Stimulated activated CD8-positive, alpha-beta memory T cell treated with anti-CD3 and anti-CD28 coated beads, Interleukin-7, amount 100 ng/mL, for 24 hours (primary cell): Measurements from ENCODE around the gene ERC1.

Experiments used
- DNase-seq: peaks from one replicate; pipeline ENCODE4 v3.0.0-alpha.2; 2020; ENCODE audit warnings: low read depth

Gene ERC1

DNA sequence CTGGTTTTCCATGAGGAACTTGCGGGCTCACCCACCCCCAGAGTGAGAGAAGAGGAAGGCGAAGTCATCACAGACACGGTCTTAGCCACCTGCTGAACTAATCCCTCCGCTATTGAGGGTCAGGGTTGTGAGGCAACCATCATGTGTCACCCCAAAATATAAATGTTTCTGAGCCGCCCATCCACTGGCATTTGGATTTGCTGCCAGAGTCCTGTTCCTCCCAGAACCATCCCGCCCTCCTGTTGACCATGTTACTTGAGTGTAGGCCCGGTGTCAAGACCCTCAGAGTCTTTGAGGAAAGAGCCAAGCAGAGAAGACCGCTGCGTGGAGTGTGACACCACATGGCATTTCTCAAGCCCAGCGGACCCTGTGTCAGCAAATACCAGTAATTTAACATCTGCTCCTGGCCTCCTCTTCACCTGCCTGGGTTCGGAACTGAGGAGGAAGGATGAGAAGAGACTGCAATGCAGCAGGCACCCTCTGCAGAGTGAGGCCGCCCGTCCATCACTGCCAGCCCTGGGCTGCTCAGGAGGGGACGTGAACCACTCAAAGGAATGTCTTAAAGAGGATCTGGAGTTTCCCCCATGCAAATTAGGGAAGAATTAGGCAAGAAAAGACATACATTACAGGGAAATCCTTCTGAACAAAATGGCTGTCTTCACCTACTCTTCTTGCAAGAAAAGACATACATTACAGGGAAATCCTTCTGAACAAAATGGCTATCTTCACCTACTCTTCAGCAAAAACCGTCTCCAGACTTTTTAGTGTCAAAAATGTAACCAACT lies 502.9 kb downstream of the ERC1 start:
- DNase-seq, result no peak

DNA sequence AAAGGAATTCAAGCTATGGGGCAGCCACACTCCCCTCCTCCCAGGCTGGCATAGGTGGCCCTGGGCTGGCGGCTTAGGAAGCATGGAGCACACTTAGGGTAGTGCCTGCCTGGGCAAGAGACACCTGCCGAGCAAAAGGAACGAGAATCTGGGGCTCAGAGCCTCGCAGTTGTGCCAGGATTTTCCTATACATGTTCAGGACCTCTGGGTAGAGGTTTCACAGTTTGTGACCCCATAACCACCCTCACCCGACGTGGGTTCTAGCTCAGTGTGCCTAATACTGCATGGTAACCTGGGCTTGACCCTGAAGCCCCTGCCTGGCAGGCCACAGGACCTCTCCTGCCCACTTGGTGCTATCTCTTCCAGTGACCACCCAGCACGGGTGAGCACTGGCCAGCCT lies 503.8 kb downstream of the ERC1 start:
- DNase-seq, result no peak

DNA sequence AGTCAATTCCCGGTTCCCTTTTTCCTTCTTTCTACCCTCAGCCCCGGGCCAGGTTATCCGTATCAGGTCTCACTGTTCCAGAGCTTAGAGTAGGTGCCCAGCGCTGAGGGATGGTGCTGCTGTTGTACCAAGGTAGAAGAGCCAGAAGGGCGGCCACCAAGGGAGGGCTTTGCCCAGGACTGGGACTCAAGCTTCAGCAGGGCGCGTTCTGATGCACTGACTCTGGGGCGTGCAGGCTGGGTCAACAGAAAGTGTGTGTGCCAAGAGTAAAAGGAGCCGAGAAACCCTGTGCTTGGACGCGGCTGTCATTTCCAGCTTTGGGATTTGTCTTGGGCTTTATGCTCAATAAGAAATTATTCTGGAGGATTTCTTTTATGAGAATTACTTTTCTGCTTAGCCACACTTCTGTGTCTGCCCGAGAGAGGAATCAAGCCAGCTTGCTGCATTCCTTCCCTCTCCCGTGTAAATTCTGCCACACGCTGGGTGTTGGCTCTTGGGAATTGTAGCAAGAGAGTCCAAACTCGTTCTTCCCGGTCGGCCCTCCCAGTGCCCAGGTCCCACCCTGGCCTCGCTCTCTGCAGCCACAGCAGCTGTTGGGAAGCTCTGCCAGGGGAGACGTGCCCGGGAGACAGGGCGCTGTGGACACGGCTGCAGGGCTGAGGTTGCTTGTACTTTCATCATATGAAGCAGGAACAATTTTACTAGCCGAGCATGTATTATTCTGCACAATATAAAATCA lies 505.3 kb downstream of the ERC1 start:
- no peak for DNase-seq

DNA sequence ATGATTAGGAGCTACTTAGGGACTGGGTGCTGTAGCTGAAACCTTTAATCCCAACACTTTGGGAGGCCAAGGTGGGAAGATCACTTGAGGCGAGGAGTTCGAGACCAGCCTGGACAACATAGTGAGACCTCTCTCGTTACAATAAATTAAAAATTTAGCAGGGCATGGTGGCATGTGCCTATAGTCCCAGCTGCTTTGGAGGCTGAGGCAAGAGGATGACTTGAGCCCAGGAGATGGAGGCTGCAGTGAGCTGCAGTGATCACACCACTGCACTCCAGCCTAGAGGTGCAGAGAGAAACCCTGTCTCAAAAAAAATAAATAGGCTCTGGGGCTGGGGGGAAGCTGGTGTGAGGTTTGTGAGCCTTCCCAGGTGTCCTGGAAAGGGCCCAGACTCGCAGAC lies 506.1 kb downstream of the ERC1 start:
- DNase-seq, result no peak

DNA sequence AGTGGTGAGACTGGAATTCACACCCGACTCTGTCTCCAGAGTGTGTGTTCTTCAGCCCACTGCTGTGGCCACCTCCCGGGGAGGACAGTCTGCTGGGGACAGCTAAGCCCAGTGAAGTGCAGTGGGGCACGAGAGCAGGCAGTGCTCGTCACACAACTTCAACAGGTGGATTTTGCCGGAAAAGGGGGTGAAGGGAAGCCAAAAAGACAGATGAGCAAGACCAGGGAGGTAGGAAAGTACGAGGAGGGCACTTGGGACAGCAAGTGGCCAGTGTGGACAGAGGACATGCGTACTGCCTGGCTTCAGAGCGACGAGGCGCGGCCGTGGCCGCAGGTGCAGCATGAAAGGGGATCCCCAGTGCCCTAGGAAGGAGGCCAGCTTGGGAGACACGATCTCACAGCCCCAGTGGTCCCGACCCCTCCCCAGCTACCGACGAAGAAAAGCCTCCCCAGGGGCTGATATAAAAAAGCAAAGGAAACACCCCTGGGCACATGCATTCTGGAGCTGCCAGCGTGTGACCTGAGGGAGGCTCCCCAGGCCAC lies 507.2 kb downstream of the ERC1 start:
- DNase-seq, result no peak

DNA sequence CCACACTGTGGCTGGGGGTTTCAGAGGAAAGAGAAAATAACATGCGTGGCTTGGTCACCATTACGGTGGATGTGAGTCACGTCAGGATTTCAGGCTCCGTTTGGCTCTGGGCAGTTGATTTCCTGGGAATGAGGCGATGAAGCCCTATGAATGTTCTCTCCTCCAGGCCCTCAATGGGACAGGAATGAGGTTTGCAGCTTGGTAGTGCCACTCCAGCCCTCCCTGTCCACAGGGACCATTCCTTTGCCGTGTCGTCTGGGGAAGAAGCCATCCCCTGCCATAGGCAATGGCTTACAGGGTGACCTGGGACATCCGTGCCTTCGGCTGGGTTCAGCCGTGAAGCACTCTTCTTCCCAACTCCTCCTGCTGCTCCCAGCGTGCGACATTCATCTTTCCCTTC lies 508.3 kb downstream of the ERC1 start:
- no peak for DNase-seq

DNA sequence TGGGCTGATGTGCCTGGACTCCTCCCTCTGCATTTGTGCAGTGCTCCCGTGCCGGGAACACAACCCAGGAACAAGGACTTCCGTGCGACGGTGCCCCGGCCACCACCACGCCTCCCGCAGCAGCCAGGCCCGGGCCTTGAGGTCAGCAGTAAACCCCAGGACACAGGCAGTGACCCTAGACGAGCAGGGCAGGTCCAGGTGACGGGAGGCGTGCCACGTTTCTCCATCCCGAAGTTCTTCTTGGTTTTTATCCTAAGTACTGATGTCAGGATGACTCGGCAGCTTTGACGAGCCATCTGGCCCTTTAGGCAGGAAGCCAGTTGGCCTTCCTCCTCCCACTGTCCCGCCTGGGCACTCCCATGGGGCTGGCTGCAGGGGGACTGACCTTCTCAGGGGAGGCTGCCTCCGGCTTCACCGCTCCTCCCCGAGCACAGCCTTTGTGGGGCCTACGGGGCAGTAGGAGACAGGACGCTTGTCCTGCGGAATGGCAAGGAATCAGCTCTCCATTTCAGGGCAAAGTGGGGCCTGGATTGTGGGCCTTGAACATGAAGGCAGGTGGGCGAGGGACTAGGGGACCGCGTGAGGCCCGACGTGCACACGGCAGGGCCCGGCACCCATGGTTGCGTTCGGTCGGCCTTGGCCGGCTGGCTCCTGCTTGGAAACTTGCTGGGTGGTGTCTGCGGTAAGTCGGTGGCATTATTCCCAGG lies 509.2 kb downstream of the ERC1 start:
- DNase-seq, result no peak

DNA sequence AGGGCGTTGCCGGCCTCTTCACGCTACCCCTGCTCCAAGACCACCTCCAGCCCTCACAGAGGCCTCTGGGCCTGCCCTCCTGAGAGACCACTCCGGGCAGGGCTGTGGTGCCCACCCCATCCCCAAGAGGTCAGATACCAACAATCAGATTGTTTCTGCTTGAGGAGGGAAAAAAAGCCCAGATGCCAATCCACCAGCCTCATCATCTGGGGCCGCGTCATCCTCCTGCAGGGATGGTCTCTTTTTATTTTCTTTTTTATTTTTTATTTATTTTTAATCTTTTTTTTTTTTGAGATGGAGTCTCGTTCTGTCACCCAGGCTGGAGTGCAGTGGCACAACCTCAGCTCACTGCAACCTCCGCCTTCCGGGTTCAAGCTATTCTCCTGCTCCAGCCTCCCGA lies 510.0 kb downstream of the ERC1 start:
- DNase-seq, result no peak

DNA sequence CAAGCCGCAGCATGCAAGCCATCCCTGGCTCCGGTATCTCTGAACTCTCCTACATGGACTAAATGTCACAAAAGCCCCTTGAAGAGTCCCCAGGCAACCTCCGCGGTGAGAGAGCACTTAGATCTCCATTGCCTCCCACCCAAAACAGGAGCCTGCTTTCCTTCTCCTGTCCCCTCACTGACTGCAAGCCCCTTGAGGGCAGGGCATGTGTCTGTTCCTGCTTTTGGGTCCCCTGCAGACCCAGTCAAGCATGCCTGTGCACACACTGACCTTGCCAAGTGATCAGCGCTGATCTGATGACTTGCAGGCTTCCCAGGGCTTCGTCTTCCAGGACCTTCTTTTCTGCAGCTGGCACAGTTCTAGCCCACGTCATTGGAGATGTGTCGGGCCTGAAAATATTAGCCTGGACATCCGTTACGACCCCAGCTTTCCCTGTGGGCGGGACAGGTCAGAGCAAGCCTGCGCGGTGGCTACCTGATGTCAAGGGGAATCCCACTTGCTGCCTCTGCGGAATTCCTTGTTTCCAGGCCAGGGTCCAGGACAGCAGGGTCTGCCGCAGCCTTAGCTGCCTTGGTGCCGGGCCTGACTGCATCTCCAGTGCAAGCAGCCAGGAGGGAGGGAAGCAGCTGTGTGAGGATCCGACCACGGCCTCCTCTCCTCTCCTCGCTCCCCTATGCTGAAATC lies 510.8 kb downstream of the ERC1 start:
- DNase-seq, result no peak

DNA sequence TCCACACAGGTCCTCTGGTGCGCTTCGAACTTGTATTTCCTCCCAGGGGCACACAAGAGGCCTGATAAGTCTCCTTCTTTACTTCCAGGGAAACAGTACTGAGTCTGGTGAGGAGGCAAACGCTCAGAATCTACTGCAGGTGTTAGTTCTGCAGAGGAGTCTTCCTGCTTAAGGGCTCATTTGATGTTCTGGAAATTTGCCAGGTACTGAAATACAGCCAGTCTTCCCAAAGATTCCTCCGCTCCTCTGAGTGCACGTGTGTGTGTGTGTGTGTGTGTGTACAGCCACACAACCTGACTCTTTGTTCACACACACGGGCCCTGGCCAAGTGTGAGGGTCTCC lies 511.3 kb downstream of the ERC1 start:
- DNase-seq, result no peak

DNA sequence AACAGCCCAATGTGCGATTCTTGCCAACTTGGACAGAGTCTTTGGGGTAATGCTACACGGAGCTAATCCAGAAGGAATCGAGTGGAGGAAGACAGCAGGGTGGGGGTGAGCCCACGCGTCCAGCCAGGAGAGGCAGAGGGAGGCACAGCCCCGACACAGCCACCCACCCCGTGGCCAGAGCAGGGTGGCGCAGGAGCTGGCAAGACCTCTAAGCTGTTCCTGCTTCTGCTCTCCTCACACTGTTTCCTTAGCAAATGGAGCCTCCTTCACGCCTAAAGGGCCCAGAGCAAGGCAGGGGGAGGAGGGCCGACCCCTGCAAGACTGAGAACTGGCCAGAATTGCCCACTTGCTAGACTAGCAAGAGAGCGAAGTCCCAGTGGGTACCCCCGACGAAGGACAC lies 511.8 kb downstream of the ERC1 start:
- no peak for DNase-seq

DNA sequence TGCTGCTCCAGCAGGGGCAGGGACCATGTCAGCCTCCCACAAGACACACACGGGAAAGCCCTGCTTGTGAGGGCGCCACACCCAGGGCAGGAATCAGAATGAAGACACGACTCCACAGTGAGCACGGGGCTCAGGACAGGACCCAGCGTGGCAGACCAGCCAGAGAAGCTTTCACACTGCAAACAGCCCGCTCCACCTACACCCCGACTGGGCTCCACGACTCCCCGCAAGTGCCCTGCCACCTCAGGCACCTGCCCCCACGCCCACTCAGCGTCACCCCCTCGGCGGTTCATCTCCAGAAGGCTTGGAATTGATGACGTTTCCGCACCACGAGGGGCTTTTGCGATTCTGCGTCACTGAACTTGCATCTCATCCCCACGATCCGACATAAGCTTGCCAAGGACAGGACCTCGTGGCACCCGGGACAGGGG lies 512.3 kb downstream of the ERC1 start:
- no peak for DNase-seq

DNA sequence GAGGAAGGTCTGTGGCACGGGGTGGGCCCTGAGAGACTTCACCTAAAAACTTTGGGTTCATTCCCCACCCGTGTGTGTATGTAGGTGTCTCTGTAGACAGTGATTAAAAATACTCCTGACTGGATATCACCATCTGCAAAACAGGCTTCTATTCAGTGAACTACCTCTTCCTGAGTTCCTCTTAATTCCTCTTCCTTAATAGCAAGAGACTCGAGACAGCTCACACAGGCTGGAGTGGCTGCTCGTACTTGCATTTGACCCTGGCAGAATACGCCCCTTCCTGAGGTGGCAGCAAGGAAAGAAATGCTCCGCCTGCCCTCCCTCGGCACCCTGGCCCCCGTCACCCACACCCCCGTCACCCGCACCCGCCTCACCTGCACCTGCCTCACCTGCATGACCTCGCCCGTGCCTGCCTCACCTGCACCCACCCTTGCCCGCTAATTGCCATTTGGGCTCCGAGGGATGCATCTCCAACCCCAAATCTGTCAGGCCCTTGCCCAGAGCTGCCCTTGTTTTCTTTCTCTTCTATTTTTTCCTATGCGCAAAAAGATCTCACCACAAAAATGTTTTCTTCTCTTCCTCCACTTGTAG lies 513.4 kb downstream of the ERC1 start:
- DNase-seq, result no peak

DNA sequence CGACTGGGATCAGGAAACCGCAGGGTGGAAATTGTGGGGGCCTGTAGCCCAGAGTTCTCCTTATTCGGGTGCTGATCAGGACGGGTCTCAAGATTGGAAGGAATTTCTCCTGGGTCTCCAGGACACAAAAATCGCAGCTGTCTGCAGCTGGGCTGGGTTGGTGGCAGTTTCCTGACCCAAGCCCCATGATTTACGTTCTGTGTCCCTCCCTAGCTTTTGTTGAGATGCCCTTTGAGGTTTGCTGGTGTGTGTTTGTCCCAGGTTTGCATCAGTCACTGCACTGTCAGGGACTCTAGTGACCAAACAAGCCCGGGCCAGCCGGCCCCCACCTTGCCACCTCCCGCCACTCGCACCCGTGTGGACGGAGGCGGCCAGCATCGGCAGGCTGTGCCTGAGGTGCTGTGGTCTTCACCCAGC lies 513.9 kb downstream of the ERC1 start:
- DNase-seq, result no peak

DNA sequence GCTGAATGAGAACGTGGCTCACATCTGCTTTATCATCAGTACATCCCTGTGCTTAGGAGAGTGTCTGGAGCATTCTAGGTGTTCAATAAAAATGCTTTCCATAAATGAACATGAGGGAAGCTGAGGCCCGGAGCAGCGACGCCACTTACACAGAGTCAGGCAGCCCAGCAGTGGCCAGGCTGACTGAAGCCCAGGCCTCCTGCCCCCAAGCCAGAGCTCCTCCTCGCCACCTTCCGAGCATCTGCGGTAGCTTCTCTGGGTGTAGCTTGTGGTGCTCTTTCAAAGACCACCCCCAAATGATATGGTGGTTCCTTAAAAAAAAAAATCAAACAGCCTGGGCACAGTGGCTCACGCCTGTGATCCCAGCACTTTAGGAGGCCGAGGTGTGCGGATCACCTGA lies 514.6 kb downstream of the ERC1 start:
- no peak for DNase-seq

DNA sequence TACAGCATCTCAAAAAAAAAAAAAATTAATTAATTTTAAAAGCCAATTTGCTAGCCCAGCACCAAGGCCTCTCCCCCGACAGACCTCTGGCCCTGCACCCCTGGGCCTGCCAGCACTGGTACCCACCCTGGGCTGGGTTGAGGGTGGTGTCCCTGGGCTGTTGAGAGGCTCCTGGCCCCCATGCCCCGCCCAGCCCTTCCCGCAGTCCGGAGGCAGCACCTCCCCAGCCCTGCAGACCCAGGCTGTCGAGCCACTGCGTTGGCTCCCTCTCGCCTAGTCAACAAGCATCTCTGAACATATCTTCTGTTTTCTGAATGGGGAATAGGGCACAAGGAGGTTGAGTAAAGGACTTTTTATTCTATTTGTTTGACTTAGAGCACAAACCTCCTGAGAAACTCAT lies 516.3 kb downstream of the ERC1 start:
- DNase-seq, result no peak

DNA sequence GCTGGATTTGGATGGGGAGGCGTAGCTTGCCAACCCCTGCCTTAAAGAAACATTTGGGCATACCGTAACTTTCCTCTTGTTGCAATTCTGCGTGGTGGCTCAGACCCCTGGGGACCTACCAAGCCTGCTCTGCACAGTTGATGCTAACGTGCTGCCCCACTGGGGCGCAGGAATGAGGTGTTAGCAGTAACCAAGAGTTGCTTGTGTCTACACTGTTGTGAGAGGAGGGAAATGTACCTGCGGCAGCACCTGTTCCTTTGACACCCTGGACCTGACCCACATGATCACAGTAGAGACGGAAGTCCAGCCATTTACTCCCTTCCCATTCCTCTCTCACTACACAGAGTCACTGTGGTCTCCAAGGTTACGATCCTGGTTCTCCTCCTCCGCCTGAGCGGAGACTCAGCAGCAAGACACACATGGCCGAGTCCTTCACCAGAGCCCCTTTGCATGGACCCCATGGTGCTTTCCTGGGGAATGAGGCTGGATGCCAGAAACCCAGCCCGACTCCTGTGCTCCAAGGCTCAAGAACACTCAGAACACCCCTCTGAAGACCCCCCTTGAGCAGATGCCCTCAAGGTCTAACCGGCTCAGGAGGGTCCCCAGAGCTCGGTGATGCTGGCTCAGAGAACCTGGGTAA lies 518.5 kb downstream of the ERC1 start:
- DNase-seq, result no peak

DNA sequence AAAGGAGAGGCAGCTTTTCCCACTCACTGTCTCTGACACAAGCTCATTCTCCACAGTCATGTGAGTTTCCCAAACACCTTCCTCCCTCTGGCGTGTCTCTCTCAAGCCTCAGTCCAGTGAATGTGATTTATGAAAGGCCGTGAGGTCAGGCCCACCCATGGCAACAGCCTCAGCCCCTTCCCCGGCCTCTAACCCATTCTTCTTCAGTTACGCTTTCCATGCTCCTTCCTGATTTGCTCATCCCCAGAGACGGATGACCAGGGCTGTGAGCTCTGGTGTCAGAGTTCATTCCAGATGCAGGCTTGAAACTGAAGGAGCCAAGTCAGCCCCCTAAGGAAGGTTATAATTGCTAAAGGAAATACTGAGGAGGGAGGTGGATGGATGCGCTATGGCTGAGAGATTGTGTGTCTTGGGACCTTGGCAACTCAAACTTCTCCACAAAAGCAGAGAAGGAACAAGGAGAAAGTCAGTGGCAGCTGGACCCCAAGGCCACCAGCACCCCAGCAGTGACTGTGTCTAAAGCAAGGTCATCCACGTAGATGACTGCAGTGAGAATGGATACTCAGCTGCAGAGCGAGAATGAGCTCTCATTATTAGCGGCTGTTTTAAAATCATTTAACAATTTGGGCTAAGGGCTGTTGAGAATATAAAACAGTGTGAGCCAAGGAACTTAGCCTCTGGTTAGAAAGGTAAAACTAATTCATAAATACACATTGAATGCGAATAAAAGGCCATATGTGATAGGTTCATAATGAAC lies 519.2 kb downstream of the ERC1 start:
- no peak for DNase-seq

DNA sequence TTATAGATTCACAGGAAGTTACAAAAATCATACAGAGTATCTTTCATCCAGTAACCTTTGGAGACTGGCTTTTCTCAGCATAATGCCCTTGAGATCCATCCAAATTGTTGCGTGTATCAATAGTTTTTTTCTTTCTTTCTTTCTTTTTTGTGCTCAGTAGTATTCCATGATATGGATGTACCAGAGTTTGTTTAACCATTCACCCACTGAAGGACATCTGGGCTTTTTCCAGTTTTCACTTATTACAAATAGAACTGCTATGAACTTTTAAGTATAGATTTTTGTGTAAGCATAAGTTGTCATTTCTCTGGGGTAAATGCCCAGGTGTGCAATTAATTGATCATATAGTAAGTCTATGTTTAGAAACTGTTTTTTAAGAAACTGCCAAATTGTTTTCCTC lies 524.0 kb downstream of the ERC1 start:
- DNase-seq, result no peak

DNA sequence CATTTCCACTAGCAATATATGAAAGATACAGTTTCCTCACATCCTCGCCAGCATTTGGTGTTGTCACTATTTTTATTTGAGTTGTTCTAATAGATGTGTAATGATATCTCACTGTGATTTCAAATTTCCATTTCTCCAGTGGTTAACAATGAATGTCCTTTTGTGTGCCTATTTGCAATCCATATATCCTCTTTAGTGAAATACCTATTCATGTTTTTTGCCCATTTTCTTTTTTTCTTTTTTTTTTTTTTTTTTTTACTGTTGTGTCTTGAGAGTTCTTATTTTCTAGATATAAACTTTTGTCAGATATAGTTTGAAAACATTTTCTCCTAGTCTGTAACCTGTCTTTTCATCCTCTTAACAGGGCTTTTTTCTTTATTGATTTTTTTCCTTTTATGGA lies 524.4 kb downstream of the ERC1 start:
- no peak for DNase-seq

DNA sequence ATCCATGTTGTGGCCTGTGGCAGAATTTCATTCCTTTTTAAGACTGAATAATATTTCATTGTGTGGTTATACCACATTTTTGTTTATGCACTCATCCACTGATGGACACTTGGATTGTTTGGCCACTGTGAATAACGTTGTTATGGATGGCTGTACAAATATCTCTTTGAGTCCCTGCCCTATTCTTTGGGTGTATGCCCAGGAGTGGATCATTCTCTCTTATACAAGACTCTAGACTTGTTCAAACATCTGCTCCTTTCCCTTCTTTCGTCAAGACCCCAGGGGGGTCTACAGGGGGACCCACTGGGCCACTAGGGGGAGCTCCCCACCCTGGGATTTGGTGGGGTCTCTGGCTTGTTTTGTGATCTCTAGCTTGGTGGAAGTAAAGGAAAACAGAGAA lies 526.0 kb downstream of the ERC1 start:
- DNase-seq, result no peak
